HEK293T (cell line): Measurements from ENCODE around the gene HOXD9.

Experiments used
- CTCF ChIA-PET: fragments of 350-600 bp; formaldehyde crosslinking; extraction: SDS; loops from one replicate; lab custom pipeline; 2021; ENCODE audit warnings: antibody characterized with exemption, inconsistent platforms; lab: Yijun Ruan, JAX
- POLR2A ChIA-PET: fragments of 350-600 bp; formaldehyde crosslinking; extraction: SDS; loops from one replicate; lab custom pipeline; 2020; ENCODE audit warnings: antibody characterized with exemption, inconsistent platforms; lab: Yijun Ruan, JAX
- DNase-seq: peaks from one replicate; pipeline ENCODE4 v3.0.0; 2012; ENCODE audit warnings: mixed read lengths; ENCODE audit errors: extremely low spot score
- ARNT ChIP-seq: fragments of 450-650 bp; IDR thresholded peaks from 2 replicates; pipeline ENCODE4 v1.6.1; 2017; ENCODE audit warnings: mild to moderate bottlenecking
- BHLHE40 ChIP-seq: fragments of 450-650 bp; IDR thresholded peaks from 2 replicates; pipeline ENCODE4 v1.6.1; 2016; ENCODE audit warnings: mild to moderate bottlenecking, moderate library complexity, borderline replicate concordance
- CTBP1 ChIP-seq: fragments of 450-650 bp; IDR thresholded peaks from 2 replicates; pipeline ENCODE4 v1.6.1; 2016; ENCODE audit warnings: borderline replicate concordance
- ELF4 ChIP-seq: fragments of 450-650 bp; IDR thresholded peaks from 2 replicates; pipeline ENCODE4 v1.6.1; 2017; ENCODE audit warnings: antibody characterized with exemption
- FOXA1 ChIP-seq: fragments of 450-650 bp; IDR thresholded peaks from 2 replicates; pipeline ENCODE4 v1.6.1; 2016; ENCODE audit warnings: mild to moderate bottlenecking
- FOXK2 ChIP-seq: fragments of 450-650 bp; IDR thresholded peaks from 2 replicates; pipeline ENCODE4 v1.6.1; 2016; ENCODE audit warnings: mild to moderate bottlenecking
- FOXM1 ChIP-seq: fragments of 450-650 bp; IDR thresholded peaks from 2 replicates; pipeline ENCODE4 v1.6.1; 2017; ENCODE audit warnings: mild to moderate bottlenecking, borderline replicate concordance
- HDGF ChIP-seq: fragments of 450-650 bp; IDR thresholded peaks from 2 replicates; pipeline ENCODE4 v1.6.1; 2017; ENCODE audit warnings: antibody characterized with exemption, borderline replicate concordance
- L3MBTL2 ChIP-seq: fragments of 450-650 bp; conservative IDR thresholded peaks from 2 replicates; pipeline ENCODE4 v1.6.1; 2016; ENCODE audit warnings: mild to moderate bottlenecking
- LEF1 ChIP-seq: fragments of 450-650 bp; IDR thresholded peaks from 2 replicates; pipeline ENCODE4 v1.6.1; 2017; ENCODE audit warnings: mild to moderate bottlenecking, borderline replicate concordance
- NFRKB ChIP-seq: fragments of 450-650 bp; IDR thresholded peaks from 2 replicates; pipeline ENCODE4 v1.6.1; 2016; ENCODE audit warnings: mild to moderate bottlenecking, moderate library complexity
- PKNOX1 ChIP-seq: fragments of 450-650 bp; IDR thresholded peaks from 2 replicates; pipeline ENCODE4 v1.6.1; 2016
- SP1 ChIP-seq: fragments of 450-650 bp; IDR thresholded peaks from 2 replicates; pipeline ENCODE4 v1.6.1; 2017
- SUZ12 ChIP-seq: fragments of 450-650 bp; IDR thresholded peaks from 2 replicates; pipeline ENCODE4 v1.6.1; 2016; ENCODE audit warnings: mild to moderate bottlenecking
- TARDBP ChIP-seq: fragments of 450-650 bp; IDR thresholded peaks from 2 replicates; pipeline ENCODE4 v1.6.1; 2016
- ZNF384 ChIP-seq: fragments of 450-650 bp; IDR thresholded peaks from 2 replicates; pipeline ENCODE4 v1.6.1; 2016

The HOXD9 gene

GRCh38 chr2:176107731-176108181 is 14.8 kb upstream of the HOXD9 start:
- no peak for DNase-seq
- ChIA-PET CTCF (no interaction called here), POLR2A (interaction anchor here (3.9 kb wide), 1 partner anchor 24 kb away, joined by 35 read pairs; the partner anchor contains the start of gene HOXD8)
- TF ChIP-seq BHLHE40 (no peak), ZNF384 (no peak), LEF1 (no peak), FOXA1 (no peak), FOXM1 (no peak), NFRKB (no peak), SP1 (no peak), CTBP1 (no peak), ELF4 (no peak), ARNT (no peak), FOXK2 (no peak), L3MBTL2 (no peak), TARDBP (no peak), SUZ12 (no peak), PKNOX1 (no peak)

- TF ChIP-seq TARDBP = no peak
- TF ChIP-seq ELF4 = no peak
- no peak for TF ChIP-seq FOXK2
- TF ChIP-seq BHLHE40 = no peak
- no peak for TF ChIP-seq ARNT
- no peak for TF ChIP-seq SP1
- TF ChIP-seq ZNF384 = no peak
- no peak for TF ChIP-seq HDGF
- no peak for TF ChIP-seq SUZ12
- no peak for DNase-seq
- ChIA-PET CTCF (no interaction called here), POLR2A (interaction anchor here (1.0 kb wide), 1 partner anchor 11 kb away, joined by 3 read pairs; no protein-coding TSS in a partner anchor)
These were observed 13.2 kb upstream of the HOXD9 start for GRCh38 chr2:176109192-176109901.

- TF ChIP-seq SP1 (no peak), ZNF384 (no peak), FOXM1 (no peak), ARNT (no peak), FOXA1 (no peak)
- ChIA-PET CTCF (interaction anchor here (0.7 kb wide), 1 partner anchor 735 kb away, joined by 3 read pairs; no protein-coding TSS in a partner anchor), POLR2A (interaction anchor here (1.0 kb wide), 1 partner anchor 10 kb away, joined by 3 read pairs; no protein-coding TSS in a partner anchor)
- DNase-seq = no peak
These were observed 12.6 kb upstream of the HOXD9 start for GRCh38 chr2:176109946-176110345.

- TF ChIP-seq CTBP1 (no peak), FOXM1 (no peak), L3MBTL2 (no peak), TARDBP (no peak), SUZ12 (no peak), ZNF384 (no peak), FOXK2 (no peak), NFRKB (no peak)
- CTCF ChIA-PET = interaction anchor here (0.7 to 0.8 kb wide), 3 partner anchors 16 to 734 kb away, joined by 3 read pairs; no protein-coding TSS in a partner anchor
- POLR2A ChIA-PET = interaction anchor here (1.0 to 1.3 kb wide), 2 partner anchors 10 to 14 kb away, joined by 3 to 4 read pairs; no protein-coding TSS in a partner anchor
- no peak for DNase-seq
These were observed 11.9 kb upstream of the HOXD9 start for GRCh38 chr2:176110415-176111308.

GRCh38 chr2:176111309-176111663 is 11.2 kb upstream of the HOXD9 start:
- DNase-seq = no peak

GRCh38 chr2:176111846-176112374 is 10.6 kb upstream of the HOXD9 start:
- TF ChIP-seq ARNT = no peak
- TF ChIP-seq PKNOX1 = no peak
- TF ChIP-seq TARDBP = no peak
- TF ChIP-seq NFRKB = no peak
- no peak for TF ChIP-seq ELF4
- TF ChIP-seq SP1 = no peak
- no peak for TF ChIP-seq SUZ12
- no peak for TF ChIP-seq FOXA1
- no peak for TF ChIP-seq BHLHE40
- TF ChIP-seq L3MBTL2 = no peak
- no peak for DNase-seq
- POLR2A ChIA-PET = no interaction called here
- CTCF ChIA-PET = interaction anchor here (0.6 kb wide), 1 partner anchor 459 kb away, joined by 3 read pairs; no protein-coding TSS in a partner anchor

More at GRCh38 chr2:176111309-176111663, 11.2 kb upstream of the HOXD9 start:
- CTCF ChIA-PET = interaction anchor here (0.6 to 0.8 kb wide), 2 partner anchors 16 to 459 kb away, joined by 3 read pairs; no protein-coding TSS in a partner anchor
- POLR2A ChIA-PET = interaction anchor here (1.3 kb wide), 1 partner anchor 15 kb away, joined by 4 read pairs; no protein-coding TSS in a partner anchor
- TF ChIP-seq ELF4 (no peak), NFRKB (no peak)
